SK-N-SH treated with all-trans-retinoic acid at 6 μM for 48 hours (cell line): ENCODE results near the gene ECHDC3.

Experiments used
- ARNTL ChIP-seq: fragments of 450-650 bp; formaldehyde crosslinking; IDR thresholded peaks from 2 replicates; pipeline ENCODE4 v1.5.0; 2020; ENCODE audit warnings: low read depth, mild to moderate bottlenecking, moderate library complexity, borderline replicate concordance
- BACH2 ChIP-seq: fragments of 250-450 bp; sonication (Bioruptor Pico); IDR thresholded peaks from 2 replicates; pipeline ENCODE4 v1.9.0; 2021; ENCODE audit warnings: mild to moderate bottlenecking, borderline replicate concordance
- OSR1 ChIP-seq: fragments of 250-450 bp; sonication (Bioruptor Pico); IDR thresholded peaks from 2 replicates; pipeline ENCODE4 v1.8.0; 2022; ENCODE audit warnings: moderate library complexity, mild to moderate bottlenecking, inconsistent platforms
- PATZ1 ChIP-seq: fragments of 250-450 bp; sonication (Bioruptor Pico); IDR thresholded peaks from 2 replicates; pipeline ENCODE4 v1.8.0; 2020; ENCODE audit warnings: mild to moderate bottlenecking, moderate library complexity, borderline replicate concordance
- TCF4 ChIP-seq: fragments of 250-450 bp; sonication (Bioruptor Pico); IDR thresholded peaks from 2 replicates; pipeline ENCODE4 v1.8.0; 2021; ENCODE audit warnings: mild to moderate bottlenecking, moderate library complexity, borderline replicate concordance
- TSHZ2 ChIP-seq: fragments of 250-450 bp; sonication (Bioruptor Pico); IDR thresholded peaks from 2 replicates; pipeline ENCODE4 v1.5.0; 2020; ENCODE audit warnings: mild to moderate bottlenecking, moderate library complexity
- ZNF565 ChIP-seq: fragments of 450-650 bp; formaldehyde crosslinking; conservative IDR thresholded peaks from 2 replicates; pipeline ENCODE4 v1.5.0; 2020; ENCODE audit warnings: low read depth, mild to moderate bottlenecking, moderate library complexity
- ZNF8 ChIP-seq: fragments of 450-650 bp; formaldehyde crosslinking; IDR thresholded peaks from 2 replicates; pipeline ENCODE4 v1.5.0; 2020; ENCODE audit warnings: mild to moderate bottlenecking, moderate library complexity

GRCh38 chr10:11758527-11759236 lies 16.5 kb downstream of the ECHDC3 start:
- TF ChIP-seq PATZ1 (CRISPR knock-in tag) (no peak), ZNF8 (CRISPR knock-in tag) (no peak), TSHZ2 (CRISPR knock-in tag) (no peak), ARNTL (CRISPR knock-in tag) (no peak), OSR1 (CRISPR knock-in tag) (no peak), TCF4 (CRISPR knock-in tag) (no peak), ZNF565 (CRISPR knock-in tag) (no peak), BACH2 (CRISPR knock-in tag) (no peak)
